Breast epithelium (tissue), 3 donors: Measurements from ENCODE around the gene LRP6.

ENCODE experiments used
- POLR2A ChIP-seq: fragments of 450-650 bp; IDR thresholded peaks from one replicate; pipeline ENCODE4 v1.6.1; 2016; ENCODE audit warnings: antibody characterized with exemption, mild to moderate bottlenecking, moderate library complexity
- TF ChIP-seq, protein P1 (sequence below), 3 donors: fragments of 450-650 bp; IDR thresholded peaks; one replicate each; pipeline ENCODE4 v1.5.1; 2016 to 2017; ENCODE audit warnings: antibody characterized with exemption in 3 of 3, mild to moderate bottlenecking in 3 of 3, moderate library complexity in 3 of 3

DNA sequence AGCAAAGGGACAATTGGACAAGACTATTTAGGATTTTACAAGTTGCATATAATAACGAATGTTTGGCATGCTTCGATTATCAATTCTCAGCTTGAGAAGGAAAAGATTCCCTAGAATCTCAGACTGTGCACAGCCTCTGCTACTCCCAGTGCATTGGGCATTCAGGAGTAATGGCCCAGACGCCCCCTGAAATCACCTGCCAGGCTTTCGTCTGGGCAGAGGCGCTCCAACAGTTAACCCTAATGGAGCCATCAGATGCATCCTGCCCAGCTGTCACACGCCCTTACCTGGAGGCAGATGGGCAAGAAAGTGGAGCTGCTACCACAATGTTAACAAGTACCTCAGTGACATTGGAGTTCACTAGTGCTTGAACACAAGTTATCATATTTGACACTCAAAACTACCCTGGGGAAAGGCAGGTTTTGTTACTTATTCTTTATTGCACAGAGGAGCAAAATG lies 927 bp upstream of the LRP6 start:
- TF ChIP-seq, protein P1, sequence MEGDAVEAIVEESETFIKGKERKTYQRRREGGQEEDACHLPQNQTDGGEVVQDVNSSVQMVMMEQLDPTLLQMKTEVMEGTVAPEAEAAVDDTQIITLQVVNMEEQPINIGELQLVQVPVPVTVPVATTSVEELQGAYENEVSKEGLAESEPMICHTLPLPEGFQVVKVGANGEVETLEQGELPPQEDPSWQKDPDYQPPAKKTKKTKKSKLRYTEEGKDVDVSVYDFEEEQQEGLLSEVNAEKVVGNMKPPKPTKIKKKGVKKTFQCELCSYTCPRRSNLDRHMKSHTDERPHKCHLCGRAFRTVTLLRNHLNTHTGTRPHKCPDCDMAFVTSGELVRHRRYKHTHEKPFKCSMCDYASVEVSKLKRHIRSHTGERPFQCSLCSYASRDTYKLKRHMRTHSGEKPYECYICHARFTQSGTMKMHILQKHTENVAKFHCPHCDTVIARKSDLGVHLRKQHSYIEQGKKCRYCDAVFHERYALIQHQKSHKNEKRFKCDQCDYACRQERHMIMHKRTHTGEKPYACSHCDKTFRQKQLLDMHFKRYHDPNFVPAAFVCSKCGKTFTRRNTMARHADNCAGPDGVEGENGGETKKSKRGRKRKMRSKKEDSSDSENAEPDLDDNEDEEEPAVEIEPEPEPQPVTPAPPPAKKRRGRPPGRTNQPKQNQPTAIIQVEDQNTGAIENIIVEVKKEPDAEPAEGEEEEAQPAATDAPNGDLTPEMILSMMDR (IDR thresholded peaks at IDR 0.05) = no peak
- TF ChIP-seq POLR2A = no peak
